Fibroblast of skin of back (primary cell): ENCODE data around the gene MATK. TPM values are rescaled to one million over a fixed set of nuclear protein-coding genes. Genes with fewer than 3 reads are reported as not detected.
A peak's percentile ranks its signal among the peaks of the same experiment; 100 is the strongest.

Experiments
- DNase-seq: peaks from one replicate; pipeline ENCODE4 v3.0.0-alpha.2; 2013
- polyA plus RNA-seq, 2 experiments: library from polyadenylated mRNA; unstranded; fragments of 120-200 nt; gene quantifications; one replicate each; pipeline ENCODE4 v1.2.1, GENCODE V29; 2013; ENCODE audit not compliant: insufficient read length in 2 of 2

MATK gene, protein sequence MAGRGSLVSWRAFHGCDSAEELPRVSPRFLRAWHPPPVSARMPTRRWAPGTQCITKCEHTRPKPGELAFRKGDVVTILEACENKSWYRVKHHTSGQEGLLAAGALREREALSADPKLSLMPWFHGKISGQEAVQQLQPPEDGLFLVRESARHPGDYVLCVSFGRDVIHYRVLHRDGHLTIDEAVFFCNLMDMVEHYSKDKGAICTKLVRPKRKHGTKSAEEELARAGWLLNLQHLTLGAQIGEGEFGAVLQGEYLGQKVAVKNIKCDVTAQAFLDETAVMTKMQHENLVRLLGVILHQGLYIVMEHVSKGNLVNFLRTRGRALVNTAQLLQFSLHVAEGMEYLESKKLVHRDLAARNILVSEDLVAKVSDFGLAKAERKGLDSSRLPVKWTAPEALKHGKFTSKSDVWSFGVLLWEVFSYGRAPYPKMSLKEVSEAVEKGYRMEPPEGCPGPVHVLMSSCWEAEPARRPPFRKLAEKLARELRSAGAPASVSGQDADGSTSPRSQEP
- polyA plus RNA-seq (2013, experiment 1 of 2; ENCODE audit: insufficient read length): not detected
- not detected for polyA plus RNA-seq (2013, experiment 2 of 2; ENCODE audit: insufficient read length)

DNA sequence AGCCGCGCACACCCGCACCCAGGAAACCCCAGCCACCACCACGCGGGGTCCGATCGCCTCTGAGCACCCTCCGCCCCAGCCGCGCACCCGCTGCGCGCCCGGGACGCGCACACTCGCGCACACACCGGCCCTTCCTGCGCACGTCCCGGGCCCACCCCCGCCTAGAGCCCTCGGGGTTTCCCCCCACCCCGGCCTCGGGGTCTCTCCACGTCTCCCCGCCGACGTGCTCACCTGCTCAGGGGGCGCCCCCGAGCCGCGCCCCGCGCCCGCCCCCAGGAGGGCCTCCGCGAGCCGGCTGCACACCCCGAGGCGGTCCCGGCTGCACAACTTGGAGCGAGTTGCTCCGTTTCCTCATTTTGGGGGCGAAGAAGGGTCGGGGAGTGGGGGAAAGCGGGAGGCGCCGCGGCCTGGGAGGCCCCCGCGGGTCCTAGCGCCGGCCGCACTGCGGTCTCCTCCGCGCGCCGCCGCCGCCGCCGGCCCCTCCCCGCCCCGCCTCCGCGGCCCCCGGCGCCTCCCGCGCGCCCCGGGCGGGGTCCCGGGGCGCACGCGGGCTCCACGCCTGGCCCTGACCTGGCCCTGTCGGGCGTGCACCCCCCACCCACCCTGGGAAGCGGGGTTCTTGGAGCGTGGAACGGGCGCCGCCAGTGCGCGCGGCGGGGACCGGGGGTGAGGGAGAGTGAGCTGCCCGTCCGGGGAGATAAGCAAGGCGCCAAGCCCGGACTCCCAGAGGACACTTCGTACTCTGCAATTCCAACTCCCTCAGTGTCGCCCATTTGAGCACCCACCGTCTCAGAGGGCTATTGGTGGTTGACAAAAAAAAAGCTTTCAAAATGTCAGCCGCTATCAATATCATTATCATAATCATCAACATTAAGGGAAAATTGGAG, at the start of gene MATK:
Gene MATK, minus strand, starts transcription at position 444 of the 887 bp plus-strand sequence. CDS start 1,246 bp downstream, outside the sequence.
- DNase-seq: no peak

DNA sequence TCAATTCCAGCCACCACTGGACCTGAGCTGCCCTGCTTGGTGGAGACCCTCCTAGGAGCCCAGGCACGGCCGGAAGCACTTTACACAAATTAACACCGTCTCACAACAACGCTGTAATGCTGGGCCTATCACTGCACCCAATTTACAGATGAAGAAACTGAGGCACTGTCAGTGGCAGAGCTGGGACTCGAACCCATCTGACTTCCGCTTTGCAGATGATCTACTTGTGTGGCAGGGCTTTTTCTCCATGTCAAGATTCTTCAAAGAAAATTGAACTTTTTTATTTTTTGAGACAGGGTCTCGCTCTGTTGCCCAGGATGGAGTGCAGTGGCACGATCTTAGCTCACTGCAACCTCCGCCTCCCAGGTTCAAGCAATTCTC, 48.9 kb upstream of the MATK start:
- no peak for DNase-seq

DNA sequence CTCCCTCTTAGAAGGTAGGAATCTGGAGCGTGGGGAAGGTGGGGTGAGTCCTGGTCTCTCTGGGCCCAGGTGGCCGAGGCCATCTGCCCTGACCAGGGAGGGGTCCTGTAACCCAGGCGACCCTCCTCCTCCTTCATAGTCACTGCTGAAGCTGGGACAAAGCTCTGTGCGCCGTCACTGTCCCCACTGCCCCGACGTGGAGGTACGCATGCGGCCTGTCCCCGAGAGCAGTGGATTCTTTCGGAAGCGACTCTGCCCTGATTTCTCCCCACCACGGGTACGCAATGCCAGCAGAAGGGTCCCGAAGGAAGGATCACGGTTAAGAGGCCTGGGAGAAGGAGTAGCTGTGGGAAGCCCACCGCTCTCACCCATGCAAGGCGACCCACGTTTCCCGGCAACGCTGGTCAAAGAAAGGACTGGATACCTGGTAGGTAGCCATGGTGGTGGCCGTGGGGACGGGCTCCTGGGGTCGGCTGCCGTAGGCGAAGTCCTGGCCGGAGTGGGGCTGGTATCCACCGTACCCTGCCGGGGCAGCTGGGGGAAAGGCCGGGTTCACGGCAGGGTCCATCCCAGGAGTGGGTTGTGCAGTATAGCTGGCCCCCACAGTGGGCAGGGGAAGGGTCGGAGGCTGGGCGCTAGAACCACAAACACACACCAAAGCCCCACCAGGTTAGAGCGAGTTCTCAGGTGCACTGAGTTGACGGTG, 48.3 kb upstream of the MATK start:
- DNase-seq: no peak

DNA sequence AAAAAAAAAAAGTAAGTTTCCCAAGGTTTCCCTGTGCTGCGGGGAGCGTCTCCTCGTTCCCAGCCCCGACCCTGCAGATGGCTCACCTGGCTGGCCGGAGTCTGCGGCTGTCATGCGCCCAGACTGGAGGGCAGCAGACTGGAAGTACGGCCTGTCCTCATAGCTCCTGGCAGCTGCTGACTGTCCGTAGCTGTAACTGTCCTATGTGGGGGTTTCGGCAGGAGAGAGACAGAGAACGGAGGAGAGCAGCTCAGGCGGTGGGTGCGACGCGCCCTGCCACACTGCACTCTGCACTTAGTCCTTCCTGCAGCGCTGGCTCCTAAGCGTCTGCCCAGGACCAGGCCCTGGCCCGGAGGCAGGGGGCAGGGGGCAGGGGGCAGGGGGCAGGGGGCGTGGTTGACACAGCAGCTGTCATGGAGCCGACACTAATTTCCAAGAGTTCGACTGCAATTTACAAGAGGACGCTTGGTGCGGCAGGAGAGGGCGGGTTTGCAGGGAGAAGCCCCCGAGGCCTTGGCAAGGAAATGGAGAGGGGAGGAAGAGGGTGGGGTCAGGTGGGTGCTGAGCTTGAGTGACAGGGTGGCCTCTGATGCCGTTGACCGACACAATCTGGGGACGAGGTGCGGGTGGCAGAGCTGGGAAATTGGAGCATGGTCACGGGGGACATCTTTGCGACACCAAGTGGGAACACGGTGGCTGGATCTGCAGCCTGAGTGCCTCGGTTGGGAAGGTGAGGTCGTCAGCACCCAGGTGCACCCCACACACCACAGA, 47.6 kb upstream of the MATK start:
- DNase-seq: no peak

DNA sequence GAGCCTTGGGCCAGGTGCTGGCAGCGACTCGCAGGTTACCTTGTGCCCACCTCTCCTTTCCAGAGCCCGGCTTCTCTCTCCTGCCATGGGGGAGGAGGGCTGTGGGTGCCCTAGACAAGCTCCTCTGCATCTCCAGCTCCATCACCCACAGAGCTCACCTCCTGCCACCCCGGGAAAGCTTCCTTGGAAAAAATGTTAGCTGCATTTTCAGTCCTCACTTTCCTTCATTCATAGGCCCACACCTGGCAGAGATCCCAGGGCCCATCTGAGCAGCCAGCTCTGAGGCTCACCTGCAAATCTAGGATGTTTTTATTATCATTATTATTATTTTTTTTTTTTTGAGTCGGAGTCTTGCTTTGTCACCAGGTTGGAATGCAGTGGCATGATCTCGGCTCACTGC, 45.8 kb upstream of the MATK start:
- DNase-seq: no peak

DNA sequence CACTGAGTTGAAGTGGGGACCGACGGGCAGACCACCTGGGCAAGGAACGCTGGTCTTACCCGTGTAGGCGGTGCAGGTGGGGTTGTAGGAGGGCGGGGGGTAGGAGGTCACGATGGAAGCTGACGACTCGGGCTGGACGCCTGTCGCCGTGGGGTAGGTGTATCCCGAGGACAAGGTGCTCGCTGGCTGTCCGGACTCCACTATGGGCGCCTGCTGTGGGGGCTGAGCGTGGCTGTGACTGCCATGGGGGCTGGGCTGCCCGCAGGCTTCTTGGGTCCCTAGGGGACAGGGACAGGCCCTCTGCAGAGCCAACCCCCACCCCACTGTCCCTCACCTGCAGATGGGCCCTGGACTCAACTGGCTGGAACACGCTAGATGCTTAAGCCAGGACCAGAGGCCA, 45.4 kb upstream of the MATK start:
- no peak for DNase-seq

DNA sequence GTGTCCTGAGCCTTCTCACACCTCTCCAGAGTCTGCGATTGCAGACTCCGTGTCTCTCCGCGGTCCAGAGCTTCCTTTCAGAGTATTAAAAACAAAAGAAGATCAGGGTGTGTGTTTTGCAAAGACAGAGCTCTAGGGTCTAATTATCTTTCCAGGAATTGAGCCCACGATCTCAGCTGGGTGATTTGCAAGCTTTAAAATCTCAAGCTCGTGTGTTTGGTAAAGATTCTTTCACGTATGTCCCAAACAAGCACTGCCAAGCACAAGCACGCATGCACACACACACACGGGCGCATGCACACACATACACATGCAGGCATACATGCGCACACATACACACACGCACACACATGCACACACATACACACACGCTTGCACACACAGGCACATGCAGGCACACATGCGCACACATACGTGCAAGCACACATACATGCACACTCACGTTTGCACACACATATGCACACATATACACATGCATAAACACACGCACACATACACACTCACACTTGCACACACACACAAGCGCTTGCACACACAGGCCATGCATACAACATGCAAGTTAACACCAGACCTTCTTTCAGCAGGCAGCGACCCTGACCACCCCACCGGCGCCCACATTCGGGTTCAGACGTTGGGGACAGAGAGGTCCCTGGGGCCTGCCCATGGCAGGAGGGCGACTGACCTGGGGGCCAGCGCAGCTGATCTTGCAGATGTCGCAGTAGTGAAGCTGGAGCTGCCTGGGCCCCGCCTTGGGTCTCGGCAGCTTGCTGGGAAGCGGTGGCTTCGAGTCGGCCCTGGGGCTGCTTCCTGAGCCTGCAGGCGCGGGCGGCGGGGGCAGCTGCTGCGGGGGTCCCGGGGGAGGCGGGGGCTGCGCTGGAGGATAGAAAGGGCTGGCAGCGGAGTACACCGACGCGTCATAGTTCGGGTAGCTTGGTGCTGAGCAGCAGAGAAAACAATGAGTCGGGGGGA, 44.7 kb upstream of the MATK start:
- DNase-seq: no peak

DNA sequence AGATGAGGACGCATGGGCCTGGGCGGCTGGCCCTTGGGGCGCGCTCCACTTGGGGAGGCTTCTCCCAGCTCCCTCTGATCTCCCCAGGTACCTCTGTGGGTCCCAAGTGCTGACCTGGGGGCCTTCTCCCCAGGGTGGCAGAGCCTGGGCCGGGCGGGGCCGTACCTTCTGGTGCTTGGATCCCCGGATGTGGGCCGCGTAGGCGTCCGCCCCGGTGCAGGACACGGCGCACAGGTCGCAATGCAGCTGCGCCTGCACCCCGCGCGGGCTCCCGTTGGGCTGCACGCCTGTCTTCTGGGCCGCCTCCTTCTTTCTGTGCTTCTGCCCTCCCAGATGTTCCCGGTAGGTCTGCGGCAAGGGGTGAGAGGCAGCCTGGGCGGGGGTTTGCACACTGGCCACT, 41.1 kb upstream of the MATK start:
- no peak for DNase-seq

DNA sequence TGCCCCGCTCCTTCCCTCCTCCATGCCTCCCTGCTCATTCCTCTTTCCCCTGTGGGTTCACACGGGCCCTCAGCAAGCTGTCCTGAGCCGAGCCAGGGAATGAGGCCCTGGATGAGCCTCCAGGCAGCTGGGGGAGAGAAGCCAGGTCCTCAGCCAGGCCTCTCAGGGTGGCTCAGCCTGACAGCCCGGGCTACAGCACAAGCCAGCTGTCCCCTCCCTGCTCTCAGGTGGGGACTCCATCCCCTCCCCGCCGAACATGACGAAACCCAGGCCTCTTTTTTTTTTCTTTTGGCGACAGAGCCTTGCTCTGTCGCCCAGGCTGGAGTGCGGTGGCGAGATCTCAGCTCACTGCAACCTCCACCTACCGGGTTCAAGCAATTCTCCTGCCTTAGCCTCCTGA, 40.0 kb upstream of the MATK start:
- no peak for DNase-seq

DNA sequence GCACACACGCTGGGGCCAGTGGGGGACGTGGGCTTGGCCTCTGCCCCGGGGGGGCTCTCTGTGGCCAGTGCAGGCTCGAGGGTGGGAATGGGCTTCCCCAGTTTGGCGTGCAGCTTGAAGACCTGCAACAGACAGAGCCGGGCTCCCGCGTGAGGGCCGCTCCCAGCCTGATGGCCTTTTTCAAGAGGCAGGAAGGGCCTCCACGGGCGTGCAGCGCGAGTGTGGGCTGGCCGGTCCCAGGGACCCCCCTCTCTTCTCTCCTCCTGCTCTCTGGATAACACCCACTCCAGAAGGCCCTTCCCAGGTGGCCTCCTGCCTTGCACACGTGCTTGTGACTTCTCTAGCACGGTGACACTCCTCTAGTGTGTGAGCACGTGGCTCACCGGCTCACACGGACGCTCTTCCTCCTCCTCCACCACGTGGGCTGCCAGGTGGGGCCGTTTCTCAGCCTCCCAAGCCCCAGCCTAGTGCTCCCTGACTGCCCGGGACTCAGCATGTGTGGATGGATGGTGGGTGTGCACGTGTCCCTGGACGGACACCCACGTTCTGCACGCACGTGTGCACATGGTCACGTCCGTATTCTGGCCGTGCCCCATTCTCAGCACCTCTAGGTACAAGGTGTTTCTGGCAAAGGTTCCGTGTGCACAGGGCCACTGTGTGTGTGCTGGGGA, 39.2 kb upstream of the MATK start:
- DNase-seq: no peak

DNA sequence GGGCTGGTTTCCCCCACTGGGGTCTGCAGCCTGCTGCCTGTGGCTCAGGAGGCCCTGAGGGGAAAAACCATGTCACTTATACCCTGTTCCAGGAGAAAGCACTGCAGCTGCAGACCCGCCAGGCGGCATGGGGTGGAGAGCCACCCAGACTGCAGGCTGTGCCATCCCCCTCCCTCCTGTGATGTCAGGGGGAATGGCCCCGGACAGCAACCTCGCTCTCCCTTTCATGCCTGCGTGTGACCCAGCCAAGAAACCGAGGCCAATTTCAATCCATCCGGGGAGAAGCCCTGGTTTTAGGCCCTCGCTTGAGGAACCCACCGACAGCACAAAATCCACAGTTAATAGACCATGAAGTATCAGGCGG, 37.2 kb upstream of the MATK start:
- DNase-seq: no peak

DNA sequence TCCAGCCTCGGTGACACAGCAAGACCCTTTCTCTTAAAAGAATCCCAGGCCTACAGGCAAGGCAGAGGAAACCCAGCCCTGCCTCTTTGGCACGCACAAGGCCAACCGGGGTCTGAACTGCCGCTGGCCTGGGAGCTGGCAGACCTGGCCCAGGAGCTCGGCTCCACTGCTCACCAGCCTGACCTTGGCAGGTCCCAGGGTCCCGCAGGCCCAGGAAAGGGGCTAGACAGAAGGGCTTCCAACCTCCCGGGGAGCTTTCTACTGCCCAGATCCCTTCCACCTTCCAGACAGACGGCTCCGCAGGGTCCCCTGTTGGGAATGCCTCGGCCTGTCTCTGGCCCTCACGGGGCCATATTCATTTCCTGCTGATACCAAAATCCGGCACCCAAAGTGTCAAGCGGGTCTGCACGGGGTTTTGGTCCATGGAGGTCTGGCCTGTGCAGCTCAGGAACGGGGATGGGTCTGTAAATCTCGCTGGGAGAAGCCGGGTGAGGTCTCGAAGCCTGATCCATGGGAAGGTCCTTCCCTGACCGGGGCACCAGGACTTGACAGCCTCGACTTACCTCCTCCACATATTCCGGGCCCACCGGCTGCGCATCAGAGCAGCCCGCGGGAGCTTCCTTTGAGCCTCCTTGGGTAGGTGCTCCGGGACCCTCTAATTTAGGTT, 36.6 kb upstream of the MATK start:
- no peak for DNase-seq

DNA sequence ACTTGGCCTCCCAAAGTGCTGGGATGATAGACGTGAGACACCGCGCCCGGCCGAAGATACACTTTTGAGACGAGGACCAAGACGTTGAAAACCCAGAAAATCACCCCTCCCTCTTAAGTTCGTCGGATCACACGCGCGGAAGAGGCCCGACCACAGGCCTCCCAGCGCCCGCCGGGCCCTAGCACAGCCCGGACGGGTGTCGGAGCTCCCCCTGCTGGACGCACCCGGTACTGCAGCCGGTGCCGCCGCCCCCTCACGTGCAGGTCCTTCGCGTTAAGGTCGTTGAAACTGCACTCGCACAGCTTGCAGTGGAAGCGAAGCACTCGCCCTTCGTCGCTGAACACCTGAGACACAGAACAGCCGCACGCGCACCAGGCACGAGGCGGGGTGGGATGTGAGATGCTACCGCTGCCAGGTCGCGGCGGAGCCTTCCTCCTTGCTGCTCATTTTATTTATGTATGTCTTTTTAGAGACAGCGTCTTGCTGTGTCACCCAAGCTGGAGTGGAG, 35.7 kb upstream of the MATK start:
- peak; percentile 25 for DNase-seq

DNA sequence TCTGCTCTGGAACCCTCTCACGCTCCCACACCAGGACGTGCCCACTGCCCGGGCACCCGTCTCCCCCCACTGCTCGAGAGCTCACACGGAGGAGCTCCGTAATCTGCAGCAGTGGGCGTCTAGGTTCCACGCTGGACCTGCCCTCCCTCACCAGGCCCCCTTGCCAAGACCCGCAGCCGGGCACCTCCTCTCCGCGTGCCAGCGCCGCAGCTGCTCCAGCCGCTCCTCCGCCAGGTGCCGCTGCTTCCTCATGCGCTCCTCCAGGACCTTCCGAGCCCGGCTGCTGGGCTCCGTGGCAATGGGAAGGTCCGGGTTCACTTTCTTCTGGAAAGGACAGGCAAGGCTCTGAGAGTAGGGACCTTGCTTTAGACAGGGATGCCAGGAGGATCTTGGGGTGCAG, 35.0 kb upstream of the MATK start:
- DNase-seq: no peak

DNA sequence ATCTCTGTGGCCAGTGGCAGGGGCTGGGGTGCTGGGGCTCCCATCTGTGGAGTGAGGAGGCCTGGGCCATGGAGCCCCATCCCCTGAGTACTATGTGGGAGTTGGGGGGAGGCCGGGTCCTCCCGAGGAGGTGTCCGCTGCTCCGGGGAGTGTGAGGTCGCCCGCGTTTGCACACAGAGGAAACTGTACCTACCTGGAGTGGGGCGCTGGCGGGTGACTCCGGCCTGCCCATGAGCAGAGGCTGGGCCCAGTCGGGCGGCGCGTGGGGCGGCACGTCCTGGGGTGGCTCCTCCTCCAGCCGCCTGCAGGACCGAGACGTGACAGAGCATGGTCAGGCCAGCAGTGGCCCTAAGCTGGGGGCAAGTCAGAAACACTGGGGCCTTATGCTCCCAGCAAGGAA, 33.8 kb upstream of the MATK start:
- no peak for DNase-seq

DNA sequence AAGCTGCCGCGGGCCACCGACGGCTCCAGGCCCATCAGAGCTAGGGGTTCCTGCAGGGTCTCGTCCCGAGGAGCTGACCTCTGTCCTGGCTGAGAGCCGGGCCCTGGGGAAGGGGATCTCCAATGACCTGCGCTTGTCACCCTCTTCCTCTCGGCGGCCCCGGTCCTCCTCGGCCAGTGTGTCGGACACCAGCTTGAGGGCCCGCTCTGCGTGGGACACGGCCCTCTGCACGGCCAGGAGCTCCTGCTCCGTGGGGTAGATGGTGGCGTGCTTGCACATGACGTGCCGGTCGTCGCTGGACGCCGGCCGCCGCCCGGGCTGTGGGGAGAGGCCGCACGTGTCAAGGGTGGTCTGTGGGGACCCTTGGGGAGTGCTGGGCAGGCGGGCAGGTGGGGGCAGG, 32.7 kb upstream of the MATK start:
- no peak for DNase-seq

DNA sequence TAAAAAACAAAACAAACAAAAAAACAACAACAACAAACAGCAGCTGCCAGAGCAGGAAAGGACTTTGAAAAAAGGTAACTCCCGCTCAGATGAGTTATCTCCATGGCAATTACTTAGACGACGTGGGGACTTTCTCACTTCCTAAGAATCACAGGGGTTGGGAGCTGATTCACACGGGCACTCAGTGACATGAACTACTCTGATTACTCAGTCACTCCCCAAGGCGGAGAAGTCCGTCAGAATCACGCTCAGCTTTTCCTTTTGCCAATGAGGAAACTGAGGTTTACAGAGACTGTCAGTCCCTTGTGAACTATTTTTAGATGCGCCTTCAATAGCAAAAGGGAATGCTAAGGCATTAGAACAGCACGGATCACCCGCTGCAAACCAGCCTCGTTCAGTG, 32.3 kb upstream of the MATK start:
- peak; percentile 42 for DNase-seq

DNA sequence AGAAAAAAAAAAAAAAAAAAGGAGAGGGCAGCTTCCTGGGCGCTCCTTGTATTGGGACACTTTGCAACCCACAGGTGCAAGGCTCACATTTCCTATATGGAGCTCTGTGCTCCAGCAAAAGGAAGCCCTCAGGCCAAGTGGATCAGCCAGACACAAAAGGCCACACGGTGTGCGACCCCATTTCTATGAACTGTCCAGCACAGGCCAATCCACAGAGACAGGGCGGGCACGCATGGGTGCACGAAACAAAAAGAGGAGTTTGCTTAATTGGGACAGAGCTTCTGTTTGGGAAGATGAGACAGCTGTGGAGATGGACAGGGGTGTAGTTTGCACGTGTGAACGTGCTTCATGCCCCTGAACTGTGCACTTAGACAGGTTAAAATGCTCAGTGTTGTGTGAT, 31.6 kb upstream of the MATK start:
- no peak for DNase-seq

DNA sequence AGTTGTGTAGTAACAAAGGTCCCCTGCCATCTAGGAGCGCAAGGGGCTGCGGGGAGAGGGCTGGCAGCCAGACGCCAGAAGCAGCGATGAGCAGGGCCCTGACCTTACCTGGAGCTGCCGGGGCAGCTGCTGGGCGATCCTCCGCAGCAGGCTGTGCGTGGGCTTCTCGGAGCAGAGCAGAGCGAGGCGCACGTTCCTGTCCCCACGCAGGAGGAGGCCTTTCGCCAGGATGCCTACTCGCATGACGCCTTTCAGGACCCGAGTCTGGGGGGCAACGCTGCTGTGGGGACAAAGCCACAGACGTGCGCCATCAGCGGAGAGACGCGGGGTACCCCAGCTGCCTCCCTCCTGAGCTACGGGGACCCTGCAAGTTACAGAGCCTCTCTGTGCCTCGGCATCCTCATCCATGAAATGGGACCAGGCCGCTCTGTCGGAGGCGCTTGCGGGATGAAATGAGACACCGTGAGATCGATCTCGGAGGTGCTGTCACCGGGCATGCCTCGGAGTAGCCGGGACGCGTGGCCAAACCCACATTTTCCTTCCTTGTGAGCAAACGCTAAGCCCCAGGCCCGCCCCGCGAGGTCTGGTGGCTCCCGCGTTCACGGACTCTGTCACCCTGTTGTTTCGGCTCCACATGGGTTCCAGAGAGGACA, 30.5 kb upstream of the MATK start:
- DNase-seq: no peak
